Muscle layer of colon (tissue), 2 donors: ENCODE measurements around the gene TFRC.

Source experiments
- H3K27ac ChIP-seq: one replicate; pipeline ENCODE4 v1.7.0; 2013; ENCODE audit warnings: low read depth, mild to moderate bottlenecking, low read length, moderate library complexity
- H3K27me3 ChIP-seq, 2 donors: one replicate each; pipeline ENCODE4 v1.7.0; 2013; ENCODE audit warnings: low read length in 2 of 2, mild to moderate bottlenecking in 2 of 2; ENCODE audit not compliant: insufficient read depth in 2 of 2, control insufficient read depth in 1 of 2
- H3K36me3 ChIP-seq: one replicate; pipeline ENCODE4 v1.7.0; 2013; ENCODE audit warnings: mild to moderate bottlenecking, low read length; ENCODE audit not compliant: insufficient read depth
- H3K4me1 ChIP-seq: one replicate; pipeline ENCODE4 v1.7.0; 2013; ENCODE audit warnings: mild to moderate bottlenecking, low read length; ENCODE audit not compliant: insufficient read depth
- H3K4me3 ChIP-seq, 2 donors: one replicate each; pipeline ENCODE4 v1.7.0; 2013; ENCODE audit warnings: low read length in 2 of 2, low read depth in 1 of 2, mild to moderate bottlenecking in 1 of 2, moderate library complexity in 1 of 2
- H3K9ac ChIP-seq: one replicate; pipeline ENCODE4 v1.7.0; 2013; ENCODE audit warnings: low read length
- H3K9me3 ChIP-seq: one replicate; pipeline ENCODE4 v1.7.0; 2013; ENCODE audit warnings: mild to moderate bottlenecking, low read length
- donor health status: abdominal sarcoma.
- donor health status: Adenocarcinoma of cecum.

Gene TFRC

GRCh38 chr3:196055683-196056270 is 26.1 kb downstream of the TFRC start:
- Histone ChIP-seq H3K27ac (no peak overlapping the region), H3K27me3 (no peaks in the 10 kb centered on the region), H3K9ac (no peak overlapping the region), H3K36me3 (peaks cover 61% of the 10 kb centered on the region), H3K4me1 (no peaks in the 10 kb centered on the region), H3K9me3 (no peaks in the 10 kb centered on the region), H3K4me3 (no peak overlapping the region)

- Histone ChIP-seq H3K4me3 (no peak overlapping the region), H3K4me1 (no peaks in the 10 kb centered on the region), H3K27ac (no peak overlapping the region), H3K9ac (no peak overlapping the region), H3K9me3 (no peaks in the 10 kb centered on the region), H3K27me3 (no peaks in the 10 kb centered on the region), H3K36me3 (peaks cover 65% of the 10 kb centered on the region)
Observed at GRCh38 chr3:196055240-196055639, 26.6 kb downstream of the TFRC start.

DNA sequence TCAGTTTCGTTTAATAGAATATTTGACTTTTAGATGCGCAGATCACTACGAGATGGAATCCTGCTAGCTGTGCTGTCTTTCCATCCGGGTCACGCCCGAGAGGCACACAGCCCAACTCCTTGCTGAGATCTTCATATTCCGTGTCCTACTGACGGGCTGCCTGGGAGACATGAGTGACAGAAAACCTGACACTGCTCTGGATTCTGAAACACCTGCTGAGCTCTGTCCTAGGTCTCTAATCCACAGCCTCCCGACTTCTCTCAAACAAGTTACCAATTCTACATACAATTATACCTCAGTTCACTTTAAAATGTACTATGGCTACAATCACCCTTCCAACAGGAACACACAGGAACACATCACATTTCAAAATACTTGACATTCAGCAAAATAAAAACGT is 27.2 kb downstream of the TFRC start:
- Histone ChIP-seq H3K4me3 (no peak overlapping the region), H3K36me3 (peaks cover 59% of the 10 kb centered on the region), H3K27me3 (no peaks in the 10 kb centered on the region), H3K9ac (no peak overlapping the region), H3K4me1 (no peaks in the 10 kb centered on the region), H3K9me3 (no peaks in the 10 kb centered on the region), H3K27ac (no peak overlapping the region)

GRCh38 chr3:196053487-196053886 is 28.4 kb downstream of the TFRC start:
- Histone ChIP-seq H3K4me3 (no peak overlapping the region), H3K9ac (no peak overlapping the region), H3K9me3 (no peaks in the 10 kb centered on the region), H3K4me1 (no peaks in the 10 kb centered on the region), H3K27me3 (no peaks in the 10 kb centered on the region), H3K27ac (no peak overlapping the region), H3K36me3 (peaks cover 54% of the 10 kb centered on the region)

DNA sequence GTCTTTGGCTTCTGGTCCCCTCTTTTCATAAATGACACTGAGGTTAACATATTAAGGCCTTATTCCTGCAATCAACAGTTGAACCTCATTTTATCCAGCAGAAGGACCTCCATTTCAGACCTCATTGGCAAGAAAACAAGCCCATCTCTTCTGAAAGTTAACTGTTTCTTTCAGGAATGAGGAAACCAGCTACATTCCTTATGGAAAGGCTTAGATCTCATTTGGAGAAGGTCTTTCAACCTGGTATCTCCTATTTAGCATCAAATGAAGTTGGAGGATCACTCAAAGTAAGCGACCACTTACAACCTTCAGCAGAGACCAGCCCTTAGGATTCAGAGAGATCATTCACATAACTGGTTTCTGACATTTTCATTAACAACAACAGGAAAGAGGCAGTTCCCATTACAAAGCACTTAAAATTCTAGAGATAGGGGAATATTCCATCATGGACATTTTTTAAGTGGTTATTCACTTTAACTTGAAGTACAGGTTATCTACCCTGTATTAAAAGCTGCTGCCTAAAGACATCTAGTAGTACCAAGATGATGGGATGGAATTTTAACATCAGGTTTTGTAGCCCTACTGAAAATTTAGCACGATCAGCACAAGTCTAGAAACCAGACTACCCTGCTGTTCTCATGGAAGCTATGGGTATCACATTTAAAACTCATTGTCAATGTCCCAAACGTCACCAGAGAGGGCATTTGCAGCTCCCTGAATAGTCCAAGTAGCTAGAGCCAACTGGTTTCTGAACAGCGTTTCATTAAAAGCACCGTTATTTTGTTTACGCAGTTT is 30.4 kb downstream of the TFRC start:
- Histone ChIP-seq H3K36me3 (peaks cover 34% of the 10 kb centered on the region), H3K4me1 (no peaks in the 10 kb centered on the region)

GRCh38 chr3:196050597-196050996 is 31.3 kb downstream of the TFRC start:
- no peak overlapping the region for H3K27ac ChIP-seq
- H3K36me3 ChIP-seq = peaks cover 25% of the 10 kb centered on the region
- H3K9me3 ChIP-seq = no peaks in the 10 kb centered on the region

More for the DNA sequence above, 30.4 kb downstream of the TFRC start:
- Histone ChIP-seq H3K27ac (no peak overlapping the region), H3K4me3 (no peak overlapping the region), H3K9me3 (no peaks in the 10 kb centered on the region), H3K9ac (no peak overlapping the region), H3K27me3 (no peaks in the 10 kb centered on the region)

GRCh38 chr3:196049653-196050052 is 32.2 kb downstream of the TFRC start:
- Histone ChIP-seq H3K9me3 (no peaks in the 10 kb centered on the region), H3K4me3 (no peak overlapping the region), H3K27me3 (no peaks in the 10 kb centered on the region), H3K36me3 (peaks cover 16% of the 10 kb centered on the region), H3K9ac (no peak overlapping the region), H3K27ac (no peak overlapping the region), H3K4me1 (no peaks in the 10 kb centered on the region)

More at GRCh38 chr3:196050597-196050996, 31.3 kb downstream of the TFRC start:
- Histone ChIP-seq H3K27me3 (no peaks in the 10 kb centered on the region), H3K9ac (no peak overlapping the region), H3K4me1 (no peaks in the 10 kb centered on the region), H3K4me3 (no peak overlapping the region)

DNA sequence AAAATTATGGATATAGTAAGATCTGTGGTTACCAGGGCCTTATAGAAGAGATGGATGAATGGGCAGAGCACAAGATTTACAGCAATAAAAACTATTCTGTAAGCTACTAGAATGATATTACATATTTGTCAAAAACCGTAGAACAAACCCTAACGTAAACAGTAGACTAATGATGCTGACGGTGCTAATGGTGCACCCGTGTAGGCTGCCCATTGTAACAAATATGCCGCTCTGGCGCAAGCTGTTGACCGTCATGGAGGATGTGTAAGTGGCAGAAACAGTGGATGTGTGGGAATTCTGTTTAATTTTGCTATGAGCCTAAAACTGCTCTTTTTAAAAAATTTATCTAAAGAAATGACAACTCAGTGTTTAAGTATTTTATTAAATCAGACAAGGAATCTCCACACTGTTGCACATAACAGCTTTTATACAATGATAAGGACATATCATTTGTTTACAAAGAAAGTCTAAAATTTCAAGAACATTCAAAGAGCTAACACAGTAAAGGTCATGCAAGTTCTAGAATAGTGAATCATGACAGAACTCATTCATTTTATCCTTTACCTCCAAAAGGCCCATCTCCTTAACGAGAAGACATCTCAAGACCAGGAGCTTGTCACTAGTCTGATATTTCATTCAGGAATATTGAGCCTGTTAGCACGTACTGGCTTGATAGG is 32.8 kb downstream of the TFRC start:
- H3K4me1 ChIP-seq = no peaks in the 10 kb centered on the region

DNA sequence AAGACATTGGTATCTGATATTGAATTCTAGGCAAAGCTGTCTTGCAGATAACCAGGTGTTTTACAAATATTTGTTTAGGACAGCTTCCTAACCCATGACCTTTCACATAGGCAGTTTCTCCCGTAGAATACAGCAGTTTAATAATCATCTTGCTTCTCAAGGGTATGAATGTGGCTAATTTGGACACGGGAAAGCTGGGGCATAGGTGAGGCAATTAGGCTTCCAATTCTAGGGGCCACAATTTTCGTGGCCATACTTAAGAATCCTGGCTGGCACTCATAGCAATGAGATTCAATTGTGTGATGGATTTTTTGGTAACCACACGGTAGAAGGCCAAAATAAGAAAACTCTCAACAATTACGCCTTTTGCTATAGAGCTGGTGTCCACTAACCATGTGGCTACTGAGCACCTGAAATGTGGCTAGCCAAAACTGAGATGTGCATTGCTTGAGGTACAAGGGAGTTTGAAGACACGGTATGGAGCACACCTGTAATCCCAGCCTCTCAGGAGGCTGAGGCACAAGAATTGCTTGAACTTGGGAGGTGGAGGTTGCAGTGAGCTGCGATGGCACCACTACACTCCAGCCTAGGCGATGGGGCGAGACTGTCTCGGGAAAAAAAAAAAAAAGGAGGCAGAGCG is 34.4 kb downstream of the TFRC start:
- Histone ChIP-seq H3K4me1 (no peaks in the 10 kb centered on the region), H3K27me3 (no peaks in the 10 kb centered on the region), H3K9ac (no peak overlapping the region), H3K9me3 (no peaks in the 10 kb centered on the region), H3K4me3 (no peak overlapping the region), H3K36me3 (peaks cover 14% of the 10 kb centered on the region), H3K27ac (no peak overlapping the region)

More for the DNA sequence above, 32.8 kb downstream of the TFRC start:
- Histone ChIP-seq H3K27ac (no peak overlapping the region), H3K36me3 (peaks cover 14% of the 10 kb centered on the region), H3K27me3 (no peaks in the 10 kb centered on the region), H3K9me3 (no peaks in the 10 kb centered on the region), H3K9ac (no peak overlapping the region), H3K4me3 (no peak overlapping the region)

GRCh38 chr3:196044513-196044912 is 37.4 kb downstream of the TFRC start:
- Histone ChIP-seq H3K27ac (no peak overlapping the region), H3K27me3 (no peaks in the 10 kb centered on the region), H3K9ac (no peak overlapping the region)

GRCh38 chr3:196042673-196043072 is 39.2 kb downstream of the TFRC start:
- Histone ChIP-seq H3K27ac (no peak overlapping the region), H3K9ac (no peak overlapping the region), H3K36me3 (no peaks in the 10 kb centered on the region), H3K4me3 (no peak overlapping the region), H3K9me3 (no peaks in the 10 kb centered on the region), H3K27me3 (no peaks in the 10 kb centered on the region), H3K4me1 (no peaks in the 10 kb centered on the region)

More at GRCh38 chr3:196044513-196044912, 37.4 kb downstream of the TFRC start:
- H3K4me3 ChIP-seq = no peak overlapping the region
- H3K4me1 ChIP-seq = no peaks in the 10 kb centered on the region
- H3K36me3 ChIP-seq = no peaks in the 10 kb centered on the region
- no peaks in the 10 kb centered on the region for H3K9me3 ChIP-seq
